NCI-H146 (cell line): ENCODE data around the gene APPL2.
"Not testable (repeated sequence)": the region's sequence is repeated elsewhere in the genome, so short reads cannot be mapped to it uniquely, and the experiment has no call there.

ENCODE experiments used
- DNase-seq: peaks from one replicate; lab custom pipeline; 2025; lab: John Stamatoyannopoulos, UW

The APPL2 gene

GRCh38 chr12:105256431-105256830, 20.5 kb upstream of the APPL2 start:
- DNase-seq = not testable (repeated sequence)

- DNase-seq = no peak
Measured at GRCh38 chr12:105256011-105256410, 20.0 kb upstream of the APPL2 start.

GRCh38 chr12:105253866-105254513, 18.0 kb upstream of the APPL2 start:
- no peak for DNase-seq

GRCh38 chr12:105252901-105253300, 16.9 kb upstream of the APPL2 start:
- no peak for DNase-seq

- not testable (repeated sequence) for DNase-seq
Measured at GRCh38 chr12:105245776-105246427, 9.9 kb upstream of the APPL2 start.

- no peak for DNase-seq
Measured at GRCh38 chr12:105245291-105245690, 9.3 kb upstream of the APPL2 start.

- no peak for DNase-seq
Measured at GRCh38 chr12:105240228-105240627, 4.3 kb upstream of the APPL2 start.

GRCh38 chr12:105239304-105239703, 3.3 kb upstream of the APPL2 start:
- no peak for DNase-seq

GRCh38 chr12:105237666-105238065, 1.7 kb upstream of the APPL2 start:
- DNase-seq = no peak

GRCh38 chr12:105235281-105235731, 668 bp downstream of the APPL2 start:
- no peak for DNase-seq

GRCh38 chr12:105234197-105234596, 1.8 kb downstream of the APPL2 start:
- DNase-seq = no peak

GRCh38 chr12:105233041-105233905, 2.7 kb downstream of the APPL2 start:
- DNase-seq = peak; percentile 39

GRCh38 chr12:105231396-105231795, 4.6 kb downstream of the APPL2 start:
- DNase-seq = no peak

- peak; percentile 50 for DNase-seq
Measured at GRCh38 chr12:105229371-105229770, 6.6 kb downstream of the APPL2 start.

- DNase-seq = no peak
Measured at GRCh38 chr12:105228966-105229365, 7.0 kb downstream of the APPL2 start.

- no peak for DNase-seq
Measured at GRCh38 chr12:105228494-105228893, 7.5 kb downstream of the APPL2 start.

GRCh38 chr12:105227879-105228278, 8.1 kb downstream of the APPL2 start:
- DNase-seq = no peak

- no peak for DNase-seq
Measured at GRCh38 chr12:105226219-105226618, 9.8 kb downstream of the APPL2 start.

- DNase-seq = no peak
Measured at GRCh38 chr12:105225505-105226015, 10.4 kb downstream of the APPL2 start.

- no peak for DNase-seq
Measured at GRCh38 chr12:105224399-105224798, 11.6 kb downstream of the APPL2 start.

GRCh38 chr12:105223884-105224283, 12.1 kb downstream of the APPL2 start:
- no peak for DNase-seq

- no peak for DNase-seq
Measured at GRCh38 chr12:105223352-105223845, 12.6 kb downstream of the APPL2 start.
